Endothelial cell of umbilical vein (primary cell): ENCODE results near the gene SLC19A1.
"Not testable (repeated sequence)": the region's sequence is repeated elsewhere in the genome, so short reads cannot be mapped to it uniquely, and the experiment has no call there.

Source experiments
- CTCF ChIP-seq, 2 donors: IDR thresholded peaks; 1 replicate in 1 of 2; 2 replicates in 1 of 2; pipeline ENCODE4 v1.5.1; 2011; ENCODE audit warnings: low read length in 2 of 2, mild to moderate bottlenecking in 2 of 2, moderate library complexity in 2 of 2, control low read depth in 1 of 2, inconsistent platforms in 1 of 2, low read depth in 1 of 2; ENCODE audit not compliant: insufficient read depth in 1 of 2; ENCODE audit errors: extremely low read depth in 1 of 2
- EZH2 ChIP-seq: IDR thresholded peaks from 2 replicates; pipeline ENCODE4 v1.6.1; 2012; ENCODE audit warnings: borderline replicate concordance, low read depth, mild to moderate bottlenecking, moderate library complexity, low read length, inconsistent platforms; ENCODE audit not compliant: severe bottlenecking
- FOS ChIP-seq: IDR thresholded peaks from 2 replicates; pipeline ENCODE4 v1.6.1; 2011; ENCODE audit warnings: mild to moderate bottlenecking, low read length, moderate library complexity, borderline replicate concordance; ENCODE audit not compliant: insufficient read depth
- GATA2 ChIP-seq: IDR thresholded peaks from 2 replicates; pipeline ENCODE4 v1.7.0; 2011; ENCODE audit warnings: low read depth, mild to moderate bottlenecking, moderate library complexity, mixed read lengths, low read length; ENCODE audit not compliant: insufficient read length, insufficient read depth
- JUN ChIP-seq: IDR thresholded peaks from 2 replicates; pipeline ENCODE4 v1.6.1; 2011; ENCODE audit warnings: borderline replicate concordance, low read depth; ENCODE audit not compliant: insufficient read length, insufficient read depth
- MAX ChIP-seq: IDR thresholded peaks from 2 replicates; pipeline ENCODE4 v1.6.1; 2011; ENCODE audit not compliant: insufficient read depth, insufficient read length
- MYC ChIP-seq: IDR thresholded peaks from one replicate; pipeline ENCODE4 v1.6.1; 2011; ENCODE audit warnings: mild to moderate bottlenecking, low read depth, low read length
- POLR2A ChIP-seq: IDR thresholded peaks from 2 replicates; pipeline ENCODE4 v1.6.1; 2012; ENCODE audit warnings: low read depth, mild to moderate bottlenecking, control low read depth, low read length
- POLR2AphosphoS5 ChIP-seq: IDR thresholded peaks from 2 replicates; pipeline ENCODE4 v1.6.1; 2012; ENCODE audit warnings: low read depth, mild to moderate bottlenecking, control low read depth, low read length, moderate library complexity; ENCODE audit not compliant: insufficient read depth

DNA sequence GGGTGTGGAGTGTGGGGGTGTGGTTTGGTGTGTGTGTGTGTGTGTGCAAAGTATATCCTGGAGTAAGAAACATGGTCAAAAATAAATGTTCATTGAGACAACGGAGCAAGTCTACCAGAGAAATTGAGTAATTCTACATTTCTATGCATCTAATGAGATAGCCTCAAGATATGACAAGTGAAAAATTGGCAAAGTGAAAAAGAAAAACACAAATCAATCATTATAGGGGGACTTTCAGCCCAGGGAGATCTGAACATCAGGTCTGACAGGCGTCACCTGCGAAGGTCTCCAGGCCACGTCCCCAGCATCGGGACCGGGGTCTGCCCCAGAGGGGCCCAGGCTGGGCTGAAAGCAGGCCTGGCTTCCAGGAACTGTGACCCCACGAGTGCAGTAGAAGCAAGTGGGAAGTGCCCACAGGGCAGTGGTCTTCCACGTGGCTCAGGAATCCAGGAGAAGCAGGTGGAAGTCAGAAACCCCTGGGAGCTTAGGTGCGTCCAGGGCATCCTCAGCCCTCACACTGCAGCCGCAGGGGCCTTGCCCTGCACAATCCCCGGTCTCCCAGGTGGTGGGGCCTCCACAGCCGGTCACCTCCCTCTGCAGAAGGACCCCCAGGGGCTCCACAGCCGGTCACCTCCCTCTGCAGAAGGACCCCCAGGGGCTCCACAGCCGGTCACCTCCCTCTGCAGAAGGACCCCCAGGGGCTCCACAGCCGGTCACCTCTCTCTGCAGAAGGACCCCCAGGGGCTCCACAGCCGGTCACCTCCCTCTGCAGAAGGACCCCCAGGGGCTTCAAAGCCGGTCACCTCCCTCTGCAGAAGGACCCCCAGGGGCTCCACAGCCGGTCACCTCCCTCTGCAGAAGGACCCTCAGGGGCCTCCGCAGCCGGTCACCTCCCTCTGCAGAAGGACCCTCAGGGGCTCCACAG, 40.9 kb downstream of the SLC19A1 start:
- not testable (repeated sequence) for TF ChIP-seq EZH2; CTCF (IDR thresholded peaks at IDR 0.05; ENCODE audit: extremely low read depth in 1 of 2, insufficient read depth in 1 of 2, low read depth in 1 of 2, low read length in 2 of 2); FOS; POLR2AphosphoS5; MAX; JUN; POLR2A; GATA2; MYC
